ENCODE data around the gene CALHM2.

CALHM2 gene

DNA sequence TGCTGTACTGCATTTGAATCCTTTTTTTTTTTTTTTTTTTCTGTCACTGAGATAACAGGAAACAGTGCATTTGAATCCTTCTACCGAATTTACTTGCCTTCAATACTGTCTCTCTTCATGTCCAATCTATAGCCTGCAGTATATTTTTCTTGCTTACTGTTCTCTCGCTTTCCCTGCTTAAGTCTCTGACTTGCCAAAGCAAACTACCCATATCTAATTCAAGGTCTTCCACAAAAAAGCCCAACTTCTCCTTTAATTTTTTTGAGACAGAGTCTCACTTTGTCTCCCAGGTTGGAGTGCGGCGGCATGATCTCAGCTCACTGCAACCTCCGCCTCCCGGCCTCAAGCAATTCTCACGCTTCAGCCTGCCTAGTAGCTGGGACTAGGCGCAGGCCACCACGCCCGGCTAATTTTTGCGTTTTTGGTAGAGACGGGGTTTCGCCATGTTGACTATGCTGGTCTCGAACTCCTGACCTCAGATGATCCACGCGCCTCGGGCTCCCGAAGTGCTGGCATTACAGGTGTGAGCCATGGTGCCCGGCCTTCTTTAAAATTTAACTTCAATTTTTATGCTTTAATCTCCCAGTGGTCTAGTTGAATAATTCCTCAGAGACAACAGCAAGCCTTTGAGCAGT is 54.9 kb downstream of the CALHM2 start:
- no peak for DNase-seq

DNA sequence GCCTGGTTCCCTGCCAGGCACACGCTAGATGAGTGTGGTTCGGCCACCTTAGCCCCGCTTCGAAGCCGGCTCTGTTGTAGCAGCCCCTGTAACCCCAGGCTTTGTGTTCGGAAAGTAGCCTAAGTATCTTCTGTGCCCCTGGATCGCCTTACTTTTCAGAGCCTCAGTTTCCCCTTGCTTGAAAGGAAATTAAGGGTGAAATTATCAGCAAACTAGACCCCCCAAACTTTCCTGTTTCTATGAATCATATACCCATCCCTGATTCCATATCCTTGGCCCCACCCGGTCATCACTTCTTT is 55.4 kb downstream of the CALHM2 start:
- no peak for DNase-seq

Measured in NCI-H748 treated with DMSO at 0.1 percent for 48 hours (cell line).